Measurements from ENCODE around the gene TM2D1.
"Not testable (repeated sequence)": the region's sequence is repeated elsewhere in the genome, so short reads cannot be mapped to it uniquely, and the experiment has no call there.

Gene TM2D1

DNA sequence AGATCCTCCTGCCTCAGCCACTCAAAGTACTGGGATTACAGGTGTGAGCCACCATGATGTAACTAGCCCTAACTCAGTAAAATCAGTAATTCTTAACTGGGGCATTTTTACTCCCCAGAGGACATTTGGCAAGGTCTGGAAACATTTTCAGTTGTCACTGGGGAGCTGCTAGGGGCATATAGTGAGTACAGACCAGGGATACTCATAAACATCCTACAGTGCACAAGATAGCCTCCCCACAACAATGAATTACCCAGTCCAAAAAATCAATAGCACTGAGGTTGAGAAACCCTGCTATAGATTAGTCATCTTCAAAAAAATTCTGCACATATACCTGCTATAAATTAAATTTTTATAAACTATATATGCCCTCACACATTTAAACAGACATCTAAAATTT is 13.0 kb downstream of the TM2D1 start:
- DNase-seq, result no peak

- not testable (repeated sequence) for DNase-seq
Measured at GRCh38 chr1:61711257-61711656, 13.7 kb downstream of the TM2D1 start.

- DNase-seq, result no peak
Measured at GRCh38 chr1:61709908-61710289, 15.0 kb downstream of the TM2D1 start.

GRCh38 chr1:61708953-61709907 is 15.7 kb downstream of the TM2D1 start:
- DNase-seq, result no peak

GRCh38 chr1:61699911-61700851 is 24.8 kb downstream of the TM2D1 start:
- DNase-seq, result no peak

GRCh38 chr1:61692155-61692800 is 32.7 kb downstream of the TM2D1 start:
- DNase-seq, result no peak

- no peak for DNase-seq
Measured at GRCh38 chr1:61687901-61688300, 37.0 kb downstream of the TM2D1 start.

GRCh38 chr1:61682891-61683290 is 42.0 kb downstream of the TM2D1 start:
- DNase-seq, result no peak

GRCh38 chr1:61680500-61680899 is 44.4 kb downstream of the TM2D1 start:
- DNase-seq, result no peak

DNA sequence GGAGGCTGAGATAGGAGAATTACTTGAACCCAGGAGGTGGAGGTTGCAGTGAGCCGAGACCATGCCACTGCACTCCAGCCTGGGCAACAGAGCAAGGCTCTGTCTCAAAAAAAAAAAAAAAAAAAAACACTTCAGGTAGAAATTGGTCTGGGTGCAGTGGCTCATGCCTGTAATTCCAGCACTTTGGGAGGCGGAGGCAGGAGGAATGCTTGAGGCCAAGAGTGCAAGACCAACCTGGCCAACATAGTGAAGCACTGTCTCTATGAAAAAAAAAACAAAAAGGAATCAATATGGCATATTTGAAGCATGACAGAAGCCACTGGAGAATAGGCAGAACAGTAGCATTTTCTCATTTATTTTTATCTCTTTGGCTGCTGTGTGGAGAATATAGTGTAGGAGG is 48.1 kb downstream of the TM2D1 start:
- not testable (repeated sequence) for DNase-seq

DNA sequence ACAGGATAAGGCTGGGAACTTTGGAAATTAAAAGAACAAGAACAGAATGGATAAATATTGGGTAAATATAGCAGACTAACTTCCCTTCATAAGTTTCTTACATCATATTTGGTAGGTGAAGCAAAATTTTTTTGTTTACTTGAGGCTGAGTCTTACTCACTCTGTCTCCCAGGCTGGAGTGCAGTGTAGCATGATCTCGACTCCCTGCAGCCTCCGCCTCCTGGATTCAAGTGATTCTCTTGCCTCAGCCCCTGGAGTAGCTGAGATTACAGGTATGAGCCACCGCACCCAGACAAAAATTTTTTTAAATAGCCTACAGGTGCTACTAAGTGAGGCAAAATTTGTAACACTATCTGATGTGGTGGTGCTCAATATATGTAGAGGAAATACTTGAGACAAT is 50.7 kb downstream of the TM2D1 start:
- DNase-seq, result no peak

- DNase-seq, result no peak
Measured at GRCh38 chr1:61672376-61672775, 52.6 kb downstream of the TM2D1 start.

DNA sequence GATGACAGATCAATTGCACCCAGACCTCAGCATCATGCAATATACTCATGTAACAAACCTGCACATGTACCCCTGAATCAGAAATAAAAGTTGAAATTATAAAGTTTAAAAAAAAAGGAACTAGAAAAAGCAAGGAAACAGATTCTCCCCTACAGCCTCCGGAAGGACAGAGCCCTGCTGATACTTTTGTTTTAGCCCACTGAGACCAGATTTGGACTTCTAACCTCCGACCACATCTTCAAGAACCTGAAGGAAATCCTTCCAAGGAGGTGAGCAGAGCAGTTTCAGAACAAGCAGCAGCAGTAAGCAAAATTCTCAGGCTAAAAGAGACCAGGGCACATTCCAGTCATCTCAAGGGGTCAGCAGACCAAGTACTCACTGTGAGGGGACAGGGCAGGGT is 54.5 kb downstream of the TM2D1 start:
- DNase-seq, result no peak

DNA sequence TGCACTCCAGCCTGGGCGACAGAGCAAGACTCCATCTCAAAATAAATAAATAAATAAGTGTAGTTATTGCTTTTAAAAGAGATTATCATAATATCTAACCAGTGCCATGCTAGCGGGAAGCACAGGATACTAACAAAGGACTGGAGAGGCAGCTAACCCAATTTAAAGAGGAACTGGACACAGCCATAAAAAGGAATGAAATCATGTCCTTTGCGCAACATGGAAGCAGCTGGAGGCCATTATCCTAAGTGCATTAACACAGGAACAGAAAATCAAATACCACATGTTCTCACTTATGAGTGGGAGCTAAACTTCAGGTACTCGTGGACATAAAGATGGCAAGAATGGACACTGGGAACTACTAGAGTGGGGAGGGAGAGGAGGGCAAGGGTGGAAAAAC is 54.9 kb downstream of the TM2D1 start:
- no peak for DNase-seq

DNA sequence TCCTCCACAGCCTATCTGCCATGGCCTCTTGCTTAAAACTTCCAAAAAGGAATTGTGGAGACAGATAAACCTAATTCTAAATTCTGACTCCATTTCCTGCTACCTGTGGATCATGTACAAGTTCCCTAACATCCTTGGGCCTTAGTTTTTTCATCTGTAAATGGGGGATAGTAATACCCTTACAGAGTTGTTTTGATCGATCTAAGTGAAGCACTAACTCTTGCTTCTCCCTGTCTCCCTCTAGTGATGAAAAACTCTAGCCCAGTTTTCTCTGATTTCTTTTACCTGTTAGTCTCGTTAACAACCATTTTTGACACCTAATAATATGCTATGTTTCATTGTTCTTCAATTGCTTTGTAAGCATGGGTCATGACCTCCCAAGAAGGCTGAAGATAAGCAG is 65.9 kb downstream of the TM2D1 start:
- no peak for DNase-seq

- no peak for DNase-seq
Measured at GRCh38 chr1:61655453-61655852, 69.5 kb downstream of the TM2D1 start.

GRCh38 chr1:61654067-61654466 is 70.9 kb downstream of the TM2D1 start:
- no peak for DNase-seq

DNA sequence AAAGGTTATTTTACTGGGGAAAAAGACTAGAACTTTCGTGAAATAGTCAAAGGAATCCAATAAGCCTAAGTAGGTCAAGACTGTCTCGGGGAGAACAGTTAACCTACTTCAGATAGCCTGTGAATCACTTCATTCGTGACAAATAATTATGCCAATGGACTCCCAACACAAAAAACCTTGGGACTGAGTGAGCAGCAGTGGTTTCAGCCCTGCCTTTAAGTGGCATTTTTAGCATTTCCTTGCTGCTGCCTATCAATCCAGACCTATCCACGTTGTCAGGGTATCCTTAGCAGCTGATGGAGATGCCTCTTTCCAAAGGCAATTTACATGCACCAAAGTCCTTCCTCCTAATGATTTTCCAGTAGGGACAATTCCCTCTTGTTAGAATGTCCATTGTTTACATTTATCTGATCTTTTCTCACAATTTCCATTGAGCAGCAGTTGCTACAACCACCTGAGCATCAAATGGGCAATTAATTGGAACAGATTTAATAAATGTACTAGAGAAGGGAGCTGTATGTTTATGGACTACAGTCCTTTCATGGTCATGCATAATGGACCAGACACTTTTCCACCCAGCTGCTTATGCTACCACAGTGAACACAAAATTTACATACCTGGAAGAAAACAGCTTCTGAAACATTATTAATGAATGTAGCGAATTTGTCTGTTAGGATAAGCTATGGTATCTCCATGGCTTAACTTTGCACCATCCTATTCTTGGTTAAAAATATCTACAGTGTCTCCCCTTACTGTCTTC is 75.8 kb downstream of the TM2D1 start:
- no peak for DNase-seq

DNA sequence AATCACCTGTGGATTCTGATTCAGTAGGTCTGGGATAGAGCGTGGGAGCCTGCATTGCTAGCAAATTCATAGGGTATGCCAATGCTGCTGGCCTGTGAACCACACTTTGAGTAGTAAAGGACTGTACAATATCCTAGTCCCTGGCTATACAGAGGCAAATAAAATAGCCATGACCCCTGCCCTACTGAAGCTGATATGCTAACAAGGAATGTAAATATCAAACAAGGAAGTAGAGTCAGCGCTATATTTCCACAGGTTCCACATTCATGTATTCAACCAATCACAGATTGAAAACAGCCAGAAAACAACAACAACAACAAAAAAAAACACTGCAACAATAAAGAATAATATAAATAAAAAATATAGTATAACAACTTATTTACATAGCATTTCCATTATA is 77.8 kb downstream of the TM2D1 start:
- DNase-seq, result no peak

DNA sequence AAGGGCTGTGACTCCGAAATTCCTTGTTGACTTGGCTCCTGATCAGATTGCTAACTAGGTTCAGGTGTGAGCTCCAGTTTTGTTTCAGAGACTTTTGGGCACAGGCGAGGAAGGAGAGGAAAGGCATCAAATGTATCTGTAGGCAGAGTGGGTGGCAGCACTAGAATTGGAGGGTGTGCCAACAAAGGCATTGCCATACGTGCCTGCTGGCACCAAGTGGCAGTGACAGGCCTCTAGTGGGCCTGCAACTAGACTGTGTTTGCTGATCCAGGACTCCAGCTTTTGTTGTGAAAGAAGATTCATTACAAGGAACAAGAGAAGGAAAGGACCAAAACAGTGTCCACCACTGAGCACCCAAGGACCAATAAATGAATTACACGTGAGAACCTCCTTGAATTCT is 79.5 kb downstream of the TM2D1 start:
- no peak for DNase-seq

GRCh38 chr1:61644303-61644702 is 80.6 kb downstream of the TM2D1 start:
- no peak for DNase-seq

- DNase-seq, result no peak
Measured at GRCh38 chr1:61642475-61643232, 82.3 kb downstream of the TM2D1 start.

All from NCI-H1694 treated with DMSO at 0.1 percent for 48 hours (cell line).